Stimulated activated CD4-positive, alpha-beta T cell treated with anti-CD3 and anti-CD28 coated beads, Interleukin-1b, Interleukin-23, amount 100 ng/mL, for 48 hours (primary cell): ENCODE results near the gene AGAP1.

ENCODE experiments used
- DNase-seq: peaks from one replicate; pipeline ENCODE4 v3.0.0-alpha.2; 2020

Gene AGAP1

GRCh38 chr2:235986361-235986760 lies 492.5 kb downstream of the AGAP1 start:
- no peak for DNase-seq

GRCh38 chr2:235988271-235989015 lies 494.6 kb downstream of the AGAP1 start:
- no peak for DNase-seq

DNA sequence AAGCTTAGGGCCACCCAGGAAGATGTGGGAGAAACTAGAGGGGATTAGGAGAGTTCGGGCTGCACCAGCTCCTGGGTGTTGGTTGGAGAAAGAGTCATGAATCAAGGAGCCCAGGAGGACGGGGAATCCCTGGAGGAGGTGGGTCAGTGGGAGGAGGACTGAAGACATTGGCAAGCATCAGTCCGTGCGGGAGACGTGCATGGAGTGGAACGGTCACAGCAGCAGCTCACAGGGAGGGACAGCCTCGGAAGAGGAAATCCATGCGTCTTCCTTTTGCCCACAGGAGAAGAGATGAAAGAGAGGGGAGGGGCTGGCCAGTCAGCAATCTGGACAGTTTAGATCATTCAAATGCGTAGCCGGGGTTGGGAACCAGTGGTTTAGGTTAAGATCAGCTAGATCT lies 495.7 kb downstream of the AGAP1 start:
- no peak for DNase-seq

- no peak for DNase-seq
Measured at GRCh38 chr2:235990344-235990743, 496.5 kb downstream of the AGAP1 start.

DNA sequence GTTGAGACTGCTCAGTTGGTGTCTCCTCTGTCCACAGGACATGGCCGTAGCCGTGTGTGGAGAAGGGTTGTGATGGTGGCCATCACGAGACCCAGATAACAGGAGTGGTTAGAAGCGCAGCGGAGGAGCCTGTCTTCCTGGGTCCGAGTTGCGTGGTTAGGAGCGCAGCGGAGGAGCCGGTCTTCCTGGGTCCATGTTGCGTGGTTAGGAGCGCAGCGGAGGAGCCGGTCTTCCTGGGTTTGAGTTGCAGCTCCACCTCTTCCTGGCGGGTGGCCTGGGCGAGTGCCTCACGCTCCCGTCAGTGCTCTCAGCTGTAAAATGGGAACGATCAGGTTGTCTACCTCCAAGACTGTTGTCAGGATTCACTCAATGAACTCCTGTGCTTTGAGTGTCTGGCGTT lies 498.2 kb downstream of the AGAP1 start:
- no peak for DNase-seq

GRCh38 chr2:235996419-235996818 lies 502.6 kb downstream of the AGAP1 start:
- no peak for DNase-seq

DNA sequence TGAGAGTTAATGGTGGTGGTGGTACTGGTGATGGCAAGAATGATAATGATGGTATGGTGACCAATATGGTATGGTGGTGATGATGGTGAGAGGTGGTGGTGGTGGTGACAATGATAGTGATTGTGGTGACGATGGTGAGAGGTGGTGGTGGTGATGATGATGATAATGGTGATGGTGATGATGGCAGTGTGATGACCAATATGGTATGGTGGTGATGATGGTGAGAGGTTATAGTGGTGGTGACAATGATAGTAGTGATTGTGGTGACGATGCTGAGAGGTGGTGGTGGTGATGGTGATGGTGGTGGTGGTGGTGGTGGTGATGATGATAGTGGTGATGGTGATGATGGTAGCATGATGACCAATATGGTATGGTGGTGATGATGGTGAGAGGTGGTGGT lies 505.2 kb downstream of the AGAP1 start:
- no peak for DNase-seq

- DNase-seq: no peak
Measured at GRCh38 chr2:236001166-236001828, 507.5 kb downstream of the AGAP1 start.

DNA sequence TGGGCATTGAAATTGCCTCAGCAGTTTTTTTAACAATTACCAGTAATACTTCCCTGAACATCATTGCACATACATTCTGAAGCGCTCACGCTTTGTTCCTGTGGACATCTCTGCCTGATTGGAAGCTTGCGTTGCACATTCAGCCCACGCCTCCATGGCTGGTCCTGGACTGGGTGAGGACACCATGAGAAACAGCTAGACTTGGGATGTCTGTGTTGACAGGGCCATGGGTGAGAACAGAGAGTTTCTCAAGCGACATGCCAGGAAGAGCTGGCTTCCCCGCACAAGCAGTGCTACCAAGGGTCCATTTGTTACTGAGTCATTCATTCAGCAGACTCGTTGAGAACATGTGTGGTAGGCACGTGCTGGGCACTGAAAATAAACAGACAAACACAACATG lies 508.0 kb downstream of the AGAP1 start:
- DNase-seq: no peak

GRCh38 chr2:236008006-236008405 lies 514.2 kb downstream of the AGAP1 start:
- DNase-seq: no peak

- DNase-seq: no peak
Measured at GRCh38 chr2:236008857-236009256, 515.0 kb downstream of the AGAP1 start.

- no peak for DNase-seq
Measured at GRCh38 chr2:236010920-236011685, 517.3 kb downstream of the AGAP1 start.

- DNase-seq: no peak
Measured at GRCh38 chr2:236012155-236012554, 518.3 kb downstream of the AGAP1 start.

DNA sequence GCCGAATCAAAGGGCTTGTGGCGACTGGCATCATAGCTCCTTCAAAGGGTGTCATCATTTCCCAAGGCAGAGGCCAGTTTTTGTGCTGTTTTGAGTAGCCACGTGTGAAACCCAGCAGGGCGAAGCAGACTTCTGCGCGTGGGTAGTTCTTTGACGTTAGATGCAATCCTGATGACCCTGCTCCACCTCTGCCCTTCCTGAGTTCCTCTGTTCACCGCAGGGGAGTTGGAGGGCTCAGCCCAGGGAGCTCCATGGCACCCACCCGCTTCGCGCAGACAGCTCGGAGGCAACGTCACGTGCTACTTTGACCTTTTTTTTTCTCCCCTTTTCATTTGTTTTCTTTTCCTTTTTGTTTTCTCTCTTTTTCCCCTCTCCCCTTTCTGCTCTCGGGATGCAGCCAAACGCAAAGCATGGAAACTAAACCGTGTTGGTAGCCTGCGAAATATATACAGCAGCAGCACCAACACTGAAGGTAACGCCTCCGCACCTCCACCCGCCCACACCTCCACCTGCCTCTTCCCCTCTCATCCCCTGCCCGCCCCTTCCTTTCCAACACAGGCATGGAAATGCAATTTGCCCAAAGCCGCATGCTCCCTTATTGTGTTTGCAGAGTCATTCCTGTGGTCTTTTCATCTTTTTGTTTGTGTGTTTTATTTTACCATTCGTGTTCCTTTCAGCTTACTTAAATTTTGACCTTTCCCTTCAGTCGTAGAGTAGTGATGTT lies 520.7 kb downstream of the AGAP1 start:
- DNase-seq: no peak

- no peak for DNase-seq
Measured at GRCh38 chr2:236015171-236015570, 521.3 kb downstream of the AGAP1 start.

GRCh38 chr2:236016496-236016895 lies 522.7 kb downstream of the AGAP1 start:
- no peak for DNase-seq

GRCh38 chr2:236017446-236017845 lies 523.6 kb downstream of the AGAP1 start:
- DNase-seq: no peak

DNA sequence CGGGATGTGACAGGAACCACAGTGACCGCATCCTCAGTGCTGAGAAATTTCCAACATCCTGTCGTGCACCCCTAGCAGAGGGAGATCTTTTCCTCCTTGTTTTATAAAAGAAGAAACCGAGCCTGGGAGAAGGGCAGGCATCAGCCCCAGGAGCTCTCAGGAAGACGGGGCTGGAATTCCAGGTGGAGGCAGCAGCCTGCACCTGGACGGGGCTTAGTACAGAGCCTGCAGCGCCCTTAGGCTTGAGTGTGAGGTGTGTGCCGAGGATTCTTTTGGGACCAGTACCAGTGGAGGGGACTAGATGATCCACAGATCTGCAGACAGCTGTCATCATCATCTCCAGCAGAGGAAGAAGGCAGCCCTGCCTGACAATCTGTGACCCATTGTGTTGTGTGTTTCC lies 525.6 kb downstream of the AGAP1 start:
- no peak for DNase-seq

- no peak for DNase-seq
Measured at GRCh38 chr2:236021499-236022057, 527.7 kb downstream of the AGAP1 start.

- no peak for DNase-seq
Measured at GRCh38 chr2:236022128-236022527, 528.3 kb downstream of the AGAP1 start.

- no peak for DNase-seq
Measured at GRCh38 chr2:236025892-236026291, 532.0 kb downstream of the AGAP1 start.

DNA sequence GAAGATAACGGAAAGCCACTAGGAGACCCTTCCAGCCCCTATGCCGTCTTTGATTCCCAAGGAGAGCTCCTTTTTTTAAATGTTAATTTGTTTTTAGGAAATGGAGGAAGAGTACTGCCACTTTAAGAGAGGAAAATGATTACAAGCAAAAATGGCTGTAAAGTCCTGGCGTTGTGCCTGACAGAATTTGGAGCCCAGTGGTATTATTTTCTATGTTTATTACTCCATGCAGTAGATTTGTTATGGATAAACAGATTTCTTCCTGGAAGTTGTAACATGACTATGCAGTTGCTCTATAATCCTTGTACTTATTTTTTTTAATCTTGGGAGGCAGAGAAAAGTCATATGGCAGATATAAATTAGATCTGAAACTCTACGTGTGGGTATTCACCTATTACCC lies 533.0 kb downstream of the AGAP1 start:
- DNase-seq: no peak

- no peak for DNase-seq
Measured at GRCh38 chr2:236028066-236028465, 534.2 kb downstream of the AGAP1 start.
